A549 (cell line): ENCODE measurements around the gene ZNF407. TPM values are rescaled to one million over a fixed set of nuclear protein-coding genes. Genes with fewer than 3 reads are reported as not detected.

Source experiments
- ATAC-seq, 2 experiments: fragments of 200-7000 bp in 1 of 2; fragments of >200 bp in 1 of 2; cut with Nextera tagmentation in 1 of 2; cut with Tn5 transposase in 1 of 2; 3 replicates each; pipeline versions ENCODE4 v1.8.0 to v1.9.1; 2018 to 2020; ENCODE audit warnings: mild to moderate bottlenecking in 1 of 2, moderate library complexity in 1 of 2
- CTCF ChIA-PET: fragments of 300-600 bp; sonication (Branson Sonifier 250); formaldehyde crosslinking; extraction: SDS; loops from one replicate; lab custom pipeline; 2021; ENCODE audit warnings: antibody characterized with exemption, inconsistent platforms; lab: Yijun Ruan, JAX
- POLR2A ChIA-PET: fragments of 350-600 bp; formaldehyde crosslinking; extraction: SDS; loops from one replicate; lab custom pipeline; 2021; ENCODE audit warnings: antibody characterized with exemption, inconsistent platforms; lab: Yijun Ruan, JAX
- DNase-seq, 2 experiments: peaks; one replicate each; pipeline versions ENCODE4 v3.0.0 to v3.0.0-alpha.2; 2011 to 2016; ENCODE audit warnings: low read depth in 1 of 2, low spot score in 1 of 2
- FAIRE-seq: peaks from 2 replicates; lab custom pipeline; 2011; peaks lifted over from hg19 to GRCh38; lab: Jason Lieb, UNC
- H3K27ac ChIP-seq, 2 experiments: fragments of >200 bp; sonication (Bioruptor Twin); formaldehyde crosslinking; 3 replicates each; pipeline ENCODE4 v1.5.1; 2016 to 2017
- H3K4me1 ChIP-seq: fragments of >200 bp; sonication (Bioruptor Twin); formaldehyde crosslinking; 3 replicates; pipeline ENCODE4 v1.6.1; 2016
- H3K4me2 ChIP-seq: fragments of >200 bp; sonication (Bioruptor Twin); formaldehyde crosslinking; 3 replicates; pipeline ENCODE4 v1.6.1; 2016
- H3K4me3 ChIP-seq: fragments of >200 bp; sonication (Bioruptor Twin); formaldehyde crosslinking; 3 replicates; pipeline ENCODE4 v1.5.1; 2016
- H3K9me3 ChIP-seq: fragments of >200 bp; sonication (Bioruptor Twin); formaldehyde crosslinking; 3 replicates; pipeline ENCODE4 v1.6.1; 2016
- BHLHE40 ChIP-seq: IDR thresholded peaks from 2 replicates; pipeline ENCODE4 v1.6.1; 2012; ENCODE audit warnings: low read depth, low read length, inconsistent platforms
- CBX8 ChIP-seq: fragments of 200-600 bp; sonication (generic); IDR thresholded peaks from 2 replicates; pipeline ENCODE4 v1.6.1; 2016
- EHF ChIP-seq: fragments of 250-450 bp; sonication (Bioruptor Pico); IDR thresholded peaks from 2 replicates; pipeline ENCODE4 v1.5.0; 2020; ENCODE audit warnings: mild to moderate bottlenecking
- ESRRA ChIP-seq: fragments of 150-350 bp; IDR thresholded peaks from 2 replicates; pipeline ENCODE4 v1.6.1; 2014; ENCODE audit warnings: mild to moderate bottlenecking, low read length, borderline replicate concordance
- FOSB ChIP-seq: fragments of 250-450 bp; sonication (Bioruptor Pico); IDR thresholded peaks from 2 replicates; pipeline ENCODE4 v1.5.0; 2020; ENCODE audit warnings: mild to moderate bottlenecking, moderate library complexity
- FOSL2 ChIP-seq, 2 experiments: fragments of 450-650 bp in 1 of 2; fragments of >200 bp in 1 of 2; sonication (Bioruptor Twin) in 1 of 2; formaldehyde crosslinking; IDR thresholded peaks; 2 replicates each; pipeline versions ENCODE4 v1.5.0 to v1.6.1; 2016 to 2020; ENCODE audit warnings: mild to moderate bottlenecking in 1 of 2, moderate library complexity in 1 of 2
- HDAC2 ChIP-seq: fragments of 200-600 bp; sonication (generic); IDR thresholded peaks from 2 replicates; pipeline ENCODE4 v1.6.1; 2016
- HOXB13 ChIP-seq: fragments of 250-450 bp; sonication (Bioruptor Pico); IDR thresholded peaks from 2 replicates; pipeline ENCODE4 v1.5.0; 2020; ENCODE audit warnings: low read depth, mild to moderate bottlenecking, moderate library complexity
- JUN ChIP-seq, 2 experiments: fragments of >200 bp; sonication (Bioruptor Twin); formaldehyde crosslinking; IDR thresholded peaks; 2 replicates in 1 of 2; 3 replicates in 1 of 2; pipeline ENCODE4 v1.6.1; 2016 to 2017
- JUNB ChIP-seq: fragments of >200 bp; sonication (Bioruptor Twin); formaldehyde crosslinking; IDR thresholded peaks from 2 replicates; pipeline ENCODE4 v1.6.1; 2016
- MAFK ChIP-seq: fragments of 450-650 bp; IDR thresholded peaks from 2 replicates; pipeline ENCODE4 v1.6.1; 2014; ENCODE audit not compliant: partially characterized antibody
- MYC ChIP-seq: IDR thresholded peaks from 2 replicates; pipeline ENCODE4 v1.6.1; 2012; ENCODE audit warnings: mild to moderate bottlenecking, inconsistent platforms, low read length, improper control_type of control experiment, borderline replicate concordance
- NFE2L2 ChIP-seq: fragments of 150-350 bp; conservative IDR thresholded peaks from 2 replicates; pipeline ENCODE4 v1.6.1; 2014; ENCODE audit warnings: low read length
- NR3C1 ChIP-seq: fragments of >200 bp; sonication (Bioruptor Twin); formaldehyde crosslinking; IDR thresholded peaks from 3 replicates; pipeline ENCODE4 v1.6.1; 2017
- RAD21 ChIP-seq, 2 experiments: fragments of >200 bp in 1 of 2; sonication (Bioruptor Twin) in 1 of 2; formaldehyde crosslinking in 1 of 2; IDR thresholded peaks in 1 of 2; conservative IDR thresholded peaks in 1 of 2; 2 replicates in 1 of 2; 3 replicates in 1 of 2; pipeline ENCODE4 v1.6.1; 2012 to 2018; ENCODE audit warnings: inconsistent platforms in 1 of 2
- RARB ChIP-seq: fragments of 250-450 bp; sonication (Bioruptor Pico); IDR thresholded peaks from 2 replicates; pipeline ENCODE4 v1.8.0; 2021; ENCODE audit warnings: mild to moderate bottlenecking, moderate library complexity
- TP53 ChIP-seq: fragments of 250-450 bp; sonication (Bioruptor Pico); IDR thresholded peaks from 2 replicates; pipeline ENCODE4 v1.5.0; 2021; ENCODE audit warnings: mild to moderate bottlenecking, moderate library complexity
- ZC3H11A ChIP-seq: fragments of 450-650 bp; IDR thresholded peaks from 2 replicates; pipeline ENCODE4 v1.6.1; 2014; ENCODE audit warnings: antibody characterized with exemption, mild to moderate bottlenecking
- ZFP36 ChIP-seq: fragments of 450-650 bp; IDR thresholded peaks from 2 replicates; pipeline ENCODE4 v1.6.1; 2014; ENCODE audit warnings: borderline replicate concordance; ENCODE audit not compliant: partially characterized antibody
- ZNF302 ChIP-seq: fragments of 250-450 bp; sonication (Bioruptor Pico); IDR thresholded peaks from 2 replicates; pipeline ENCODE4 v1.9.0; 2021; ENCODE audit warnings: inconsistent platforms, mild to moderate bottlenecking, moderate library complexity
- ZSCAN20 ChIP-seq: fragments of 250-450 bp; sonication (Bioruptor Pico); IDR thresholded peaks from 2 replicates; pipeline ENCODE4 v1.8.0; 2022; ENCODE audit warnings: mild to moderate bottlenecking, moderate library complexity
- WGBS: methylation state at CpG from one replicate; pipeline ENCODE4 v1.1.6; 2017; ENCODE audit errors: missing lambda C conversion rate; 5-methylcytosine and 5-hydroxymethylcytosine counted together
- polyA plus RNA-seq, 4 experiments: library from polyadenylated mRNA; depleted of rRNA in 3 of 4; stranded (reverse); fragments of >200 nt; fragmentation: RNase III in 1 of 4; extraction: RNeasy Plus Mini Kit Qiagen cat#74134 plus additional on column Dnase treatment in 1 of 4; gene quantifications; 2 replicates in 3 of 4; 3 replicates in 1 of 4; pipeline ENCODE4 v1.2.3, GENCODE V29; 2011 to 2017
- TF ChIP-seq, protein P1 (sequence below): IDR thresholded peaks from 2 replicates; pipeline ENCODE4 v1.6.1; 2012
- TF ChIP-seq, protein P2 (sequence below): IDR thresholded peaks from 2 replicates; pipeline ENCODE4 v1.6.1; 2012
- TF ChIP-seq, protein P3 (sequence below): IDR thresholded peaks from 2 replicates; pipeline ENCODE4 v1.6.1; 2012; ENCODE audit warnings: low read depth, borderline replicate concordance
- TF ChIP-seq, protein P4 (sequence below): fragments of 450-650 bp; IDR thresholded peaks from 2 replicates; pipeline ENCODE4 v1.6.1; 2014; ENCODE audit warnings: antibody characterized with exemption
- TF ChIP-seq, protein P5 (sequence below): fragments of 250-450 bp; sonication (Bioruptor Pico); IDR thresholded peaks from 2 replicates; pipeline ENCODE4 v1.5.0; 2021; ENCODE audit warnings: mild to moderate bottlenecking, moderate library complexity, borderline replicate concordance
- TF ChIP-seq, protein P6 (sequence below): fragments of >200 bp; sonication (Bioruptor Twin); formaldehyde crosslinking; IDR thresholded peaks from 2 replicates; pipeline ENCODE4 v1.6.1; 2016

The ZNF407 gene
- polyA plus RNA-seq, 2 of the 4 experiments (the other 2 are of a cell fraction) = 2.5 to 3.0 TPM

DNA sequence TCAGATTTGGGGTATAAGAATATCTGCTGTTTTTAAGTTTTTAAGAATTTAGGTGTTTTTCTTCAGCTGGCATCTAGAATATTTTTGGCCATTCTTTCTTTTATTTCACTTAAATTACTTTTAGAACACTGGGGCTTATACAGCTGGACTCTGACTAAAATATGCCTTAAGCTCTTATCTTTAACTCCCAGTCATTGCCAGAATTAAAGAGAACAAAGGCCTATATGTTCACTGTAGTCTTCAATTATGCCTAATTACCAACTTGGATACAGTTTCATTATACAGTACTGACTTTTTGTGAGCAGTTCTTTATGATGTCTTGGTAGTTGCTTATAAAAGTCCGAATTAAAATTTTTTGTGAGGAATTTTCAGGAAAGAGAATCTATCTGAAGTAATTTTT is 192.8 kb downstream of the ZNF407 start:
- TF ChIP-seq FOSL2 (IDR thresholded peaks at IDR 0.05) (no peak), FOSL2 (CRISPR knock-in tag; IDR thresholded peaks at IDR 0.05) (no peak), NR3C1 (no peak), ZC3H11A (no peak), JUN (IDR thresholded peaks at IDR 0.05) (no peak), TP53 (no peak), HOXB13 (no peak), ESRRA (no peak), MAFK (no peak), ZSCAN20 (no peak), JUNB (no peak), CBX8 (no peak), RAD21 (conservative IDR thresholded peaks at IDR 0.05 in 1 of 2, IDR thresholded peaks at IDR 0.05 in 1 of 2) (no peak), RARB (CRISPR knock-in tag) (no peak), HDAC2 (no peak), ZFP36 (no peak)
- TF ChIP-seq, protein P1, sequence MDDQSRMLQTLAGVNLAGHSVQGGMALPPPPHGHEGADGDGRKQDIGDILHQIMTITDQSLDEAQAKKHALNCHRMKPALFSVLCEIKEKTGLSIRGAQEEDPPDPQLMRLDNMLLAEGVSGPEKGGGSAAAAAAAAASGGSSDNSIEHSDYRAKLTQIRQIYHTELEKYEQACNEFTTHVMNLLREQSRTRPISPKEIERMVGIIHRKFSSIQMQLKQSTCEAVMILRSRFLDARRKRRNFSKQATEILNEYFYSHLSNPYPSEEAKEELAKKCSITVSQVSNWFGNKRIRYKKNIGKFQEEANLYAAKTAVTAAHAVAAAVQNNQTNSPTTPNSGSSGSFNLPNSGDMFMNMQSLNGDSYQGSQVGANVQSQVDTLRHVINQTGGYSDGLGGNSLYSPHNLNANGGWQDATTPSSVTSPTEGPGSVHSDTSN = no peak
- TF ChIP-seq, protein P2, sequence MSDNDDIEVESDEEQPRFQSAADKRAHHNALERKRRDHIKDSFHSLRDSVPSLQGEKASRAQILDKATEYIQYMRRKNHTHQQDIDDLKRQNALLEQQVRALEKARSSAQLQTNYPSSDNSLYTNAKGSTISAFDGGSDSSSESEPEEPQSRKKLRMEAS = no peak
- TF ChIP-seq, protein P3, sequence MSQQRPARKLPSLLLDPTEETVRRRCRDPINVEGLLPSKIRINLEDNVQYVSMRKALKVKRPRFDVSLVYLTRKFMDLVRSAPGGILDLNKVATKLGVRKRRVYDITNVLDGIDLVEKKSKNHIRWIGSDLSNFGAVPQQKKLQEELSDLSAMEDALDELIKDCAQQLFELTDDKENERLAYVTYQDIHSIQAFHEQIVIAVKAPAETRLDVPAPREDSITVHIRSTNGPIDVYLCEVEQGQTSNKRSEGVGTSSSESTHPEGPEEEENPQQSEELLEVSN = no peak
- Histone ChIP-seq H3K4me1 (no peaks in the 10 kb centered on the region), H3K9me3 (no peaks in the 10 kb centered on the region), H3K4me3 (no peak overlapping the region), H3K27ac (no peak overlapping the region), H3K4me2 (no peak overlapping the region)
- ChIA-PET CTCF (no interaction called here), POLR2A (no interaction called here)
- no peak for FAIRE-seq
- no peak for ATAC-seq
- no peak for DNase-seq
- 65% methylated on average over 1 of the region's 1 CpG for WGBS

DNA sequence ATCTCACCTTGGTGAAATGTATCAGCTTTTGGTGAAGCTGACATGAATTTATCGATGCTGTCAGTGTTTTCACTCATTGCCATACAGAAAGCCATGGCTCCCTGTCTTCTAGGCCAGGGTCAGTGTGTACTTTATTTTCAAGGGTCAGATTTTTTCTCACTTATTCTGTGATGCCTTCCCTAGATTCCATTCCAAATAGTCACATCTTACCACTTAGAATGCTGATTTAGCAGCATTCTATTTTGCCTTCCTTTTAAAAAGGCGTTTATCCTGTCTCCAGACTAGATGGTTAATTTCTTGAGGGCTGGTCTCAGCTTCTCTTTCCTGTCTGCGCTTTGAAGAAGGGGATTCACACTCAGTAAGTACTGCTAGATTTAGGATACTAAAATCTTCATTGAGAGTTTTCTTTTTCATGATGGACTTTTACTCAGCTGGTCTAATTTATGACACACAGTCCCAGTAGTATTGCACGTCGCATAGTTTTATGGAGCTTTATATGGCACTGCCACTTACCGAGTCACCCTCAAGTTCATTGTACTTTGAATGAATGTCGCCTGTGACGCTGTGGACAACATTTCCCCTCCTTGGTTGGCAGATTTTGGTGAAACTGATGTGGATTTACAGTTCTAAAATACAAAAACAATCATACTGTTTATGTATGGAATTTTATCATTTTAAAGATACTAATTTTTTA is 194.0 kb downstream of the ZNF407 start:
- WGBS = 98% methylated on average over 8 of the region's 8 CpGs
- POLR2A ChIA-PET = no interaction called here
- TF ChIP-seq EHF = no peak
- TF ChIP-seq, protein P4, sequence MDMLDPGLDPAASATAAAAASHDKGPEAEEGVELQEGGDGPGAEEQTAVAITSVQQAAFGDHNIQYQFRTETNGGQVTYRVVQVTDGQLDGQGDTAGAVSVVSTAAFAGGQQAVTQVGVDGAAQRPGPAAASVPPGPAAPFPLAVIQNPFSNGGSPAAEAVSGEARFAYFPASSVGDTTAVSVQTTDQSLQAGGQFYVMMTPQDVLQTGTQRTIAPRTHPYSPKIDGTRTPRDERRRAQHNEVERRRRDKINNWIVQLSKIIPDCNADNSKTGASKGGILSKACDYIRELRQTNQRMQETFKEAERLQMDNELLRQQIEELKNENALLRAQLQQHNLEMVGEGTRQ = no peak
- TF ChIP-seq JUNB = no peak
- TF ChIP-seq FOSL2 (IDR thresholded peaks at IDR 0.05) = no peak
- TF ChIP-seq FOSL2 (CRISPR knock-in tag; IDR thresholded peaks at IDR 0.05) = no peak
- no peak for TF ChIP-seq HDAC2
- TF ChIP-seq ZSCAN20 = no peak
- TF ChIP-seq NFE2L2 = no peak
- TF ChIP-seq ZFP36 = no peak
- no peak for TF ChIP-seq FOSB (CRISPR knock-in tag)
- TF ChIP-seq BHLHE40 = no peak
- TF ChIP-seq RAD21 (conservative IDR thresholded peaks at IDR 0.05 in 1 of 2, IDR thresholded peaks at IDR 0.05 in 1 of 2) = no peak
- DNase-seq = no peak
- H3K9me3 ChIP-seq = no peaks in the 10 kb centered on the region
- no peak overlapping the region for H3K27ac ChIP-seq
- no peak for ATAC-seq
- H3K4me2 ChIP-seq = no peak overlapping the region
- no peak for FAIRE-seq
- no peak overlapping the region for H3K4me3 ChIP-seq
- H3K4me1 ChIP-seq = peaks cover 1% of the 10 kb centered on the region; the same call in 2 of the 3 replicates
- CTCF ChIA-PET = no interaction called here

DNA sequence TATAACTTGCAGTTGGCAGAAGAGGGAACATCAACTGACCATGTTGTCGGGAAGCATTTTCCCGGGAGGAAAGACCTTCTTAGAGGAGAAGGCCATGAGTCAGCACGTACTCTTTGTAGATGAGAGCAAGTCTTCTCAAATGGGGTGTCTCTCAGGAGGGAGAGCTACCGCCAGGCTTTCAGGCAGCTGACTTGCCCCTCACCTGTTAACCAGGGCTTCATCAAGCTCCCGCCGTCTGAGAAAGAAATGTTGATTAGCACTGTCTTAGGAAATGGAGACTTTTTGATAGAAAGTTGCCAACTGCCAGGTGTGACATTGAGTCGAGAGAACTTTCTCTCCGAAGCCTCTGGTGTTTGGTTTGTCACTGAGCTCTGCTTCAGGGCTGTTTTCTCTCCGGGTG is 196.1 kb downstream of the ZNF407 start:
- no peak for FAIRE-seq
- no peak overlapping the region for H3K4me2 ChIP-seq
- TF ChIP-seq, protein P5, sequence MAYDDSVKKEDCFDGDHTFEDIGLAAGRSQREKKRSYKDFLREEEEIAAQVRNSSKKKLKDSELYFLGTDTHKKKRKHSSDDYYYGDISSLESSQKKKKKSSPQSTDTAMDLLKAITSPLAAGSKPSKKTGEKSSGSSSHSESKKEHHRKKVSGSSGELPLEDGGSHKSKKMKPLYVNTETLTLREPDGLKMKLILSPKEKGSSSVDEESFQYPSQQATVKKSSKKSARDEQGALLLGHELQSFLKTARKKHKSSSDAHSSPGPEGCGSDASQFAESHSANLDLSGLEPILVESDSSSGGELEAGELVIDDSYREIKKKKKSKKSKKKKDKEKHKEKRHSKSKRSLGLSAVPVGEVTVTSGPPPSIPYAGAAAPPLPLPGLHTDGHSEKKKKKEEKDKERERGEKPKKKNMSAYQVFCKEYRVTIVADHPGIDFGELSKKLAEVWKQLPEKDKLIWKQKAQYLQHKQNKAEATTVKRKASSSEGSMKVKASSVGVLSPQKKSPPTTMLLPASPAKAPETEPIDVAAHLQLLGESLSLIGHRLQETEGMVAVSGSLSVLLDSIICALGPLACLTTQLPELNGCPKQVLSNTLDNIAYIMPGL (CRISPR knock-in tag) = no peak
- TF ChIP-seq BHLHE40 (no peak), ZNF302 (CRISPR knock-in tag) (no peak), MYC (no peak), TP53 (no peak), MAFK (no peak), ZC3H11A (no peak)
- TF ChIP-seq, protein P6, sequence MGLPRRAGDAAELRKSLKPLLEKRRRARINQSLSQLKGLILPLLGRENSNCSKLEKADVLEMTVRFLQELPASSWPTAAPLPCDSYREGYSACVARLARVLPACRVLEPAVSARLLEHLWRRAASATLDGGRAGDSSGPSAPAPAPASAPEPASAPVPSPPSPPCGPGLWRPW = no peak

More for the DNA sequence above, 196.1 kb downstream of the ZNF407 start:
- no peak for DNase-seq
- Histone ChIP-seq H3K4me3 (no peak overlapping the region), H3K9me3 (no peaks in the 10 kb centered on the region), H3K27ac (no peak overlapping the region), H3K4me1 (peaks cover 10% of the 10 kb centered on the region)
- ATAC-seq = no peak
- CTCF ChIA-PET = no interaction called here
- POLR2A ChIA-PET = no interaction called here
- WGBS = 83% methylated on average over 9 of the region's 9 CpGs
